NCI-H146 treated with DMSO at 0.1 percent for 48 hours (cell line): ENCODE results near the gene DEFB125.

Experiments
- DNase-seq: peaks from one replicate; lab custom pipeline; 2025; ENCODE audit not compliant: unreplicated experiment; lab: John Stamatoyannopoulos, UW

The DEFB125 gene

DNA sequence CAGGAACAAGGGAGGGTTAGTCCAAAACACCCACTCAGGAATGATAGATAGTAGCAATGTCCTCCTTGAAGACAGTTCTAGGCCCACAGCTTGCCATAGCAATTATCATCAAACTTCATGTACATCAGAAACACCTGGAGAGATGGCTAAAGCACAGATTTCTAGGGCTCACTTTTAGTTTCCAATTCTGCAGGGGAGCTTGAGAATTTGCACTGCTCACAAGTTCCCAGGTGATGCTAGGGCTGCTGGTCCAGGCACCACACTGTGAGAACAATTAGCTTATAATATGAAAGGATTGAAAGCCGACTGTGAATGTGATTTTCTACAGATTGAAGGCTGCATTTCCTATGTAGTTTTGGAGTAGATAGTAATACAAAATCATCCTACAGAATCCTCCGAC, 58.4 kb downstream of the DEFB125 start:
- DNase-seq: no peak
